Brain microvascular endothelial cell (primary cell): Measurements from ENCODE around the gene FKBP1A.

Experiments
- DNase-seq: peaks from one replicate; pipeline ENCODE4 v3.0.0-alpha.2; 2020
- H3K27ac ChIP-seq: fragments of 250-450 bp; sonication (Bioruptor Pico); 2 replicates; pipeline ENCODE4 v1.5.1; 2020; ENCODE audit warnings: mild to moderate bottlenecking, moderate library complexity
- H3K27me3 ChIP-seq: fragments of 250-450 bp; sonication (Bioruptor Pico); replicated peaks from 2 replicates; pipeline ENCODE4 v1.5.1; 2020; ENCODE audit warnings: mild to moderate bottlenecking
- H3K36me3 ChIP-seq: fragments of 250-450 bp; sonication (Bioruptor Pico); replicated peaks from 2 replicates; pipeline ENCODE4 v1.5.1; 2020; ENCODE audit warnings: mild to moderate bottlenecking
- H3K4me3 ChIP-seq: 2 replicates; pipeline ENCODE4 v1.5.1; 2011; ENCODE audit warnings: low read depth, mild to moderate bottlenecking, control low read depth, low read length, moderate library complexity
- in situ Hi-C: cut with HindIII; loops from 2 replicates; pipeline ENCODE4 v1.10.0; 2017; ENCODE audit warnings: low sequenced_read_pairs, low pct_ligation_motif_present
- TF ChIP-seq, protein P1 (sequence below): IDR thresholded peaks from 2 replicates; pipeline ENCODE4 v1.5.1; 2011; ENCODE audit warnings: low read depth, mild to moderate bottlenecking, moderate library complexity, low read length, control low read depth, inconsistent platforms; ENCODE audit errors: missing control alignments

The FKBP1A gene

DNA sequence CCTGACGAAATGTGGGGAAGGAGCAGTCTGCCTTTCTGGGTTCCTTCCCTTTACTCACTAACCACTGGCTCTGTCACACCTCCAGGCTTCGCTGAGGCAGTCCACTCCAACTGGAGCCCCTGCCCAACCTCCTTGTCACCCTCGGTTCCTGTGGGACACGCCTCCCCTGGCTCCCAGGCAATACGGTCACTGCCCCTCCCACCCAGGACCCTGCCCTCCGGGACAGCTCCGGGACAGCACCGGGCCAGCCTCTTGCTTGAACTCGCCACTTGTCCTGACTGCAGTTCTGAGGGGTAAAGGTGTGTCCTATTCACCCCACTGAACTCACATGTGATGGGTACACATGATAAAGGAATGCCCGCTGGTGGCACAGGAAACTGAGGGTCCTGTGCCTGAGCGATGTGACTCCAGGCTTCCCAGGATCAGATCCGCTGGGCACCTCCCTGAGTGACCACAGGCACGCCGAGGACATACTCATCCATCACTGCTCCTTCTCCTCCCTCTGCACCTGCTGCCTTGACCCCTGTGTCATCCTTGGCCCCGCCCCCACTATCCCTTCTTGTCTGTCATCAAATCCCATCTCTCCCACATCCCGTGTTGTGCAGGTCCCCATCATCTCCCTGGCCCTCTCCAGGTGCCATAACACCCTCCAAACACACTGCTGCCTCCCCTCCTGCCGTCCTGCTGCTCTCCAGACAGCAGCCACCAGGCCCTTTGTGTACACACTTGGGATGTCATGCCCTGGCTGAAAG lies 71.8 kb downstream of the FKBP1A start:
- TF ChIP-seq, protein P1, sequence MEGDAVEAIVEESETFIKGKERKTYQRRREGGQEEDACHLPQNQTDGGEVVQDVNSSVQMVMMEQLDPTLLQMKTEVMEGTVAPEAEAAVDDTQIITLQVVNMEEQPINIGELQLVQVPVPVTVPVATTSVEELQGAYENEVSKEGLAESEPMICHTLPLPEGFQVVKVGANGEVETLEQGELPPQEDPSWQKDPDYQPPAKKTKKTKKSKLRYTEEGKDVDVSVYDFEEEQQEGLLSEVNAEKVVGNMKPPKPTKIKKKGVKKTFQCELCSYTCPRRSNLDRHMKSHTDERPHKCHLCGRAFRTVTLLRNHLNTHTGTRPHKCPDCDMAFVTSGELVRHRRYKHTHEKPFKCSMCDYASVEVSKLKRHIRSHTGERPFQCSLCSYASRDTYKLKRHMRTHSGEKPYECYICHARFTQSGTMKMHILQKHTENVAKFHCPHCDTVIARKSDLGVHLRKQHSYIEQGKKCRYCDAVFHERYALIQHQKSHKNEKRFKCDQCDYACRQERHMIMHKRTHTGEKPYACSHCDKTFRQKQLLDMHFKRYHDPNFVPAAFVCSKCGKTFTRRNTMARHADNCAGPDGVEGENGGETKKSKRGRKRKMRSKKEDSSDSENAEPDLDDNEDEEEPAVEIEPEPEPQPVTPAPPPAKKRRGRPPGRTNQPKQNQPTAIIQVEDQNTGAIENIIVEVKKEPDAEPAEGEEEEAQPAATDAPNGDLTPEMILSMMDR, result no peak
- no peak for DNase-seq

DNA sequence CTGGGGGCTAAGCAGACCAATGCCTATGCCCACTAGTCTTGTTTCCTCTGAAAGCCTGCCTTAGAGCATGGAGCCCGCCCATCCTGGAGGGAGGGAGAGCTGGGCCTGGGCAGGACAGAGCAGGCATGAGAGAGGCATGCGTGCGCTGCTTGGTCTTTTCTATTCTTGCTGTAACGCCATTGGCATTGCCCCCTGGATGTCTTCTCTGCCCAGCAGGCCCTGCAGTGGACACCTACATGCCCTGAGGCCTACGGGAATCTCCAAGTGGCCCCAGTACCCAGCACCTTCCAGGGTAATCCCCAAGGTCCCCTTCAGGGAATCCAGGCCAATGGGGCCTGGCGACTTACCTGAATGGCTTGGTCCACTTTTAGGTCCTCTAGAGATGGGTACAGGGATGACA lies 72.8 kb downstream of the FKBP1A start:
- Histone ChIP-seq H3K27me3 (no peaks in the 10 kb centered on the region), H3K27ac (no peak overlapping the region), H3K4me3 (no peak overlapping the region), H3K36me3 (no peaks in the 10 kb centered on the region)
- in situ Hi-C loops, result loop anchor here (25.0 kb wide), 1 partner anchor 117 kb away; no protein-coding TSS in a partner anchor
- TF ChIP-seq, protein P1, result no peak
- DNase-seq, result no peak

More for the DNA sequence above, 71.8 kb downstream of the FKBP1A start:
- Histone ChIP-seq H3K36me3 (no peaks in the 10 kb centered on the region), H3K27me3 (no peaks in the 10 kb centered on the region), H3K4me3 (no peak overlapping the region), H3K27ac (no peak overlapping the region)
- in situ Hi-C loops, result loop anchor here (25.0 kb wide), 1 partner anchor 116 kb away; no protein-coding TSS in a partner anchor

DNA sequence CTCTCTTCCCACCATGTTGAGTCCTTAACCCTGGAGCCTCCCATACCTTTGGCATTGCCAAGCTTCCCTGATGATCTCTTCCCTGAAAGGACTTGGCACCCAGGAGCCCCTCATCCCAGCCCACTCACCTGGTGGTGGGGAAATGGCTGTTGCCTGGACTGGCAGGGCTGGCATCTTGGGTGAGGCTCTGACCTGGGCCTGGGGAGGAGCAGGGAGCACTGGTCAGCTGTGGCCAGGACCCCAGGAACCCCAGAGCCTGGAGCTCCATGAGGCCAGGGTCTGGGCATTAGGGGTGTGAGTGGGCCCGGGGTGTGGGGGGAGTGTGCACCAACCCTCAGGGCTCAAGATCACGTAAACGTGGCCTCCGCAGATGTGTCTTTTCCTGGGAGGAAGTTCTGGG lies 73.4 kb downstream of the FKBP1A start:
- Histone ChIP-seq H3K36me3 (no peaks in the 10 kb centered on the region), H3K4me3 (no peak overlapping the region), H3K27me3 (no peaks in the 10 kb centered on the region), H3K27ac (no peak overlapping the region)
- in situ Hi-C loops, result loop anchor here (25.0 kb wide), 1 partner anchor 118 kb away; no protein-coding TSS in a partner anchor
- TF ChIP-seq, protein P1, result no peak
- no peak for DNase-seq

DNA sequence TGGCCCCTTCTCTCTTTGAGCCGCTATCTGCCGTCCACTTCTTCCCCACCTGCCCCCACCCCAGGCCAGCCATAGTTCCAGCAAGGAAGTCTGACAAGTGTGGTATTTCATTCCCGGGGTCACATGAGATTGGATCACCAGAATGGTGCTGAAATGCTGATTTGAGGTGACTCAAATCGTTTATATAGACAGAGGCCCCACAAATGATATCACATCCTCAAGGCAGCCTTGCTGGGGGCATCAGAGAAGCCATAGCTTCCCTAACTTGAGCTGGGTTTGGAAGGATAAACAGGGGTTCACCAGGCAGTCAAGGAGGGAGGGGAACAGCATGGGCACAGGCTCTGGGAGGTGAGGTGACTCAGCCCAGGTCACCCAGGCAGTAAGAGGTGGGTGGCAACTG lies 73.8 kb downstream of the FKBP1A start:
- no peak for DNase-seq
- in situ Hi-C loops, result loop anchor here (25.0 kb wide), 1 partner anchor 118 kb away; no protein-coding TSS in a partner anchor
- Histone ChIP-seq H3K4me3 (no peak overlapping the region), H3K27me3 (no peaks in the 10 kb centered on the region), H3K36me3 (no peaks in the 10 kb centered on the region), H3K27ac (no peak overlapping the region)
- TF ChIP-seq, protein P1, result no peak
